Retina (tissue), 1 donor: Measurements from ENCODE around the gene AMBP.

Source experiments
- DNase-seq: peaks from one replicate; pipeline ENCODE4 v3.0.0-alpha.2; 2016

AMBP gene

GRCh38 chr9:114029311-114030170 lies 48.6 kb downstream of the AMBP start:
- no peak for DNase-seq

DNA sequence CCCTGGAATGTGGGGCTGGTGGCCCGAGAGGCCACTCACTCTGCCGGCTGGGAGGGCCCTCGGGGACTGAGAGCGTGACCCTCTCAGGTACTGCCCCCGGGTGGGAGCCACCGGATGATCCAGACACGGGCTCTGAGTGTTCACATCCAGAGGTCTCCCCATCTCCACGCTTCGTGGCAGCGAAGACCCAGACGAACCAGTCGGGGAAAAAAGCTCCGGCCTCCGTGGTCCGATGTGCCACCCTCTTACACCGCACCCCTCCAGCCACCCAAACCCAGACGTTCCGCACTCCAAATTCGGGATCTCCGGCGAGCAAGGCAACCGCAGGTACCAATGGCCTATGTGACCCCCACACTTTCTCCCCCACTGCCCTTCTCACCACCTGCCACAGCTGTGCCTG lies 49.5 kb downstream of the AMBP start:
- DNase-seq = no peak

DNA sequence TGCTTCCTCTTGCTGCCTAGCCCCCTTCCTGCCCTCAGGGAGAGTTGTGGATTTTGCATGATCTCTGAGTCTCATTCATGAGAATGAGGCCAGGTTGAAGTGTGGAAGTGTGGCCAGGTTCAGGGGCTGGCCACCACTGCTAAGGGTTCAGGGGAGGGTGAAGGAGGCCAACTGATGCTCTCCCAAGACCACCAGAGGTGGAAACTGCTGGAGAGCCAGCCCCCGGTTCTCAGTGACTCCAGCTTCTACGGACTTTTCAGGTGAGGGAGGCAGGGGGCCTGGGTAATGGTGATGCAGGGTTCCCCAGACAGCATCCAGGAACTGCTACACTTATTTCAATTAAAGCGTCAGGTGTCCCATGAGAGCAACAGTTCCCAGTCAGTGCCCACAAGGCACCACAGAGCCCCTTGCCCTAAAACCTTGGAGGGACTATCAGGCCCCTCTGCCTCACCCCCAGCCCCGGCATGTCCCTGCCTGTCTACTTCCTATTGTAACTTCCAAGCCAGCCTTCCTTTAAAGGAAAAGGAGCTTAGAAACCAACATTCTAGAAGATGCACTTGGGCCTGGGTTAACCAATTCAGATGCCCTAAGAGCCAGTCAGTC lies 50.1 kb downstream of the AMBP start:
- no peak for DNase-seq

GRCh38 chr9:114027159-114027862 lies 50.8 kb downstream of the AMBP start:
- DNase-seq = no peak

DNA sequence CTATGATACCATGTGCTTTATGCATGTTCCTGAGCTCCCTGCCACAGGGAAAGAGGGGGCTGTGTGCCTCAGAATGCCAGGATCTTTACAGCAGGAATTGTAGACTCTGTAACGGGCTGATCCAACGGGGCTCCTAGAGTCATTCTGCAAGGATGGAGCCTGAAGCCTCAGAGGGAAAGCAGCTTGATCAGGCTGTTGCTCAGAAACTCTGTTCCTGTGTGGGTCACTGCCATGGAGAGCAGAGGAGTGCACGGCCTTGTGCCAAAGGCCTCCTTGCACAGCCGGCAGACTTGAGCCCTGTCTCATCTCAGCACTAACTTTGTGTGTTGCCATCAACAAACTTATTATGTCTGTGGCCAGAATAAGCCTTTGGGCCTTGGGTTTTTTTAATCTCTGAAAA lies 51.8 kb downstream of the AMBP start:
- DNase-seq = no peak

DNA sequence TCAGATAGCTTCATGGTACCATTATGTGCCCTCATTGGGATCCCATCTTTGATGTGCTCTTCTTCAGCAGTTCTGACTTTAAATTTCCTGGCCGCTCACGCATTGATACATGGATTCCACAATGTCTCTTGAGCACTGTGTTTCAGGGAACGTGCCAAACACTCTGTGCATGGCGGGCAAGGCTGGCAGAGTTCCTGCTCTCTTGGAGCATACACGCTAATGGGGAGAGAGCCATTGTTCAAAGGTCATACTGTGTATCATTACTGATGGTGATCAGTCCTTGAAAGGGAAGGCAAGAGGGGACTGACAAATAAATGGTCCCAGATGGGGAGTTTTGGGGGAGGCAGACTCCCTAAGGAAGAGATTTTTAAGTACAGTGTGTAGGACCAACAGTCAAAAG lies 52.3 kb downstream of the AMBP start:
- DNase-seq = no peak

GRCh38 chr9:114025196-114025753 lies 52.8 kb downstream of the AMBP start:
- DNase-seq = no peak

GRCh38 chr9:114023961-114024360 lies 54.1 kb downstream of the AMBP start:
- no peak for DNase-seq

DNA sequence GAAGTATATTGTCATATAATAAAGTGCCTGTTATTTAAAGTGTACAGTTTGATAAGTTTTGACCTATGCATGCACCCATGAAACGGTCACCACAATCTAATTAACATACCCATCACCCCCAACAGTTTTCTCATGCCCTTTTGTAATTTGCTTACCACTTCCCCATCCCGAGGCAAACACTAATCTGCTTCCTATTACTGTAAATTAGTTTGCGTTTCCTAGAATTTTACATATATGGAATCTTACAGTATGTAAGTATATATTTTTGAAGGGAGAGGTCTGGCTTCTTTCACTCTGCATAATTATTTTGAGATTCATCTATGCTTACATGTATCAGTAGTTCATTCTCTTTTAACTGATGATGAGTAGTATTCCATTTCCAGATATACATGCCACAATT lies 56.5 kb downstream of the AMBP start:
- no peak for DNase-seq

DNA sequence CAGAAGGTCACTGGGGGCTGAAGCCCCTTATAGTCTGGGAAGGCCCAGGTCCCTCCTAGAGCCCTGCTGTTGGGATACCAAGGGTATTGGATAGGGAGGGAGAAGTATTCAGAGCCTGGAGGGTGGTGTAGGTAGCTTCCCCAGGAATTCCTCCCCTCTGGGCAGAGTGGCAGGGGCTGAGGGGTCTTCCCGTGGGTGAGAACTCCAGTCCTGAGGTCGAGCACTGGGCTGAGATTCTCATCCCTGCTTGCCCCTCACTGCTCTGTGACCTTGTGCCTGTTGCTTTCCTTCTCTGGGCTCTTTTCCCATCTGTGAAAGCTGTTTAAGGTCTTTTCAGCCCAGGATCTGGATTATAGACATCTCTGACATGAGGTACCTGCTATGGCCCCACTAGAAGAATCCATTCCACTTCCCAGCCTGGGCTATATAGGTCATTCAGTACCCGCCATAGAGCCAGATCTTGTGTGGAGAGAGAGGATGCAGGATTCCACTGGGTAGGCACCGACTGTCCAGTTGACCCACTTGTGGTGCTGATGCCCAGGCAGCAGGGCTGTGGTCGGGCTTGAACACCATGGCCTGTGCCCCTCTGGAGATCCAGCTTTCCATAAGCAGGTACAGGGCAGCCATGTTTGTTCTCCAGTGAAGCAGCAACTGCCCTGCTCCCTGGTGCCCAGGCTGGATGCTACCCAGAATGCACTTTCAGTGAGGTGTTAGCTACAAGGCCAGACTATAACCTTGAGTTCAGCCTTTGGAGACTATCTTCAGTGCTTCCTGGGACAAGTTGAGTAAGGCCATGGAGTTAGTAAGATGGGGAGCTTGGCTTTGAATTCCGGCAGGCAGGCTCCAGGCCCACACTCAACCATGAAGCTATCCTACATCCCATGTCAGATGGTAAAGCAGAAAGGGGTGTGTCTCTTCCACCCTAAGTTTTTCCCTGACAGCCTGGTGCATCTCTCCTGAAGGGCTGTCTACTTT lies 60.1 kb downstream of the AMBP start:
- no peak for DNase-seq

DNA sequence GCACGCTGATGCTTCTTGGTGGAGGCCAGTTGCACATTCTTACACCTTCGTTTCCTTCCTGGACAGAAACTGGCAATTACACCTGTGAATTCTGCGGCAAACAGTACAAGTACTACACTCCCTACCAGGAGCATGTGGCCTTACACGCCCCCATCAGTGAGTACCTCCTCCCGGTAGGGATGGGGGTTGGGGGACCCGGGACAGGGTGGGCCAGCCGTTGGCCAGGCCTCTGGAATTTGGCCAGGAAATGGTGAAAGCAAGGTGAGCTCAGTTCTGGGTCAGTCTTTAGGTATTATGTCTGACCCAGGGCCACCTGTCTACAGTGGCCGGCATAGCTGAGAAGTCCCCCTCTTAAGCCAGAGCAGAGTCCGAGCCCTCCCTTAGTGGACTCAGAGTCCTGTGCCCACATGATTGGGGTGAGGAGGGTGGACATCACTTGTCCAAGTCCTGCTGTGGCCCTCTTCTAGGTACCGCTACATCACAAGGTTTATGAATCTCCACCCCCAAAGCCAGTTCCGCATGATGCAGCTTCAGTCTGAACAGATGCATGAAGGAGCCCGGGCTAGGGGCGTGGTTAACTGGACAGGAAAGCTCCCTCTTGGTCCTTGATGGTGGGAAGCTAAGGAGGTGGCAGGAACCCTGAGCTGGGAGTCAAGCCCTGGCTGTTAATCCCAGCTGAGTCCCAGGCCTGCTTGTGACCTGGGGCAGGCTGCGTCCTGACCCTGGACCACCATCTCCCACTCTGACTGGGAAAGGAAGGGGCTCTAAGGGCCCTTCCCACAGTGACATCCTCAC lies 61.3 kb downstream of the AMBP start:
- no peak for DNase-seq

DNA sequence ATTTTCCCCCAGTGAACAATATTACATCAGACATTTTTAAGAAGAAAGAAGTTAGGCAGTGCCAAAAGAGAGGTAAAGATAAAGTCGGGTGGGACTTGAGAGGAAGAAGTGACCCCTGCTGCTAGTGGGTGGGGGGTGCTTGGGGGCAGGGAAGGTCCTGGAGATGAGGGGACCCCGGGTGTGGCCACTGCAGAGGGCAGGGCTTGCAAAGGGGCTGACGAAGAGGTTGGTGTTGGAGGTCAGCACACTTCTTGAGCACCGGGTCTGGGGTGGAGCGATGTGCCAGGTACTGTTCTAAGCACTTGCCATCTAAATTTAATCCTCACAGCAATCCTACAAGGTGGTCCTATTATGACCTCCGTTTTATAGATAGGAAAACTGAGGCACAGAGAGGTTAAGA lies 62.0 kb downstream of the AMBP start:
- DNase-seq = no peak

DNA sequence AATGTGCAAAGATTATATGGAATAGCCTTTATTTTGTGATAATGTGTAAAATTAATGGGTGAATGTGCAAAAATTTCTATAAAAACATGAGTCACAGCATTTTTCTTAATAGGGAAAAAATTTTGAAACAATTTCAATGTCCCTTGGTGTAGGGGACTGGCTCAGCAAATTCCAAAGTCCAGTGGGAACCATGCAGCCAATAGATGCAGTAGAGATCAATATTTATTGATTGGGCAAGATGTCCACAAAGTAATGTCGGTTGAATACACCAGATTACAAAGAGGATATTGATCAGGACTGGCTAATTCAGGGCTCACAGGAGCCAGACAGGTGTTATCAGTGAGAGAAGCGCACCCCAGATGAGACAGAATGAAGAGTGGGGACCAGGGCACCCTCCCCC lies 62.5 kb downstream of the AMBP start:
- no peak for DNase-seq

DNA sequence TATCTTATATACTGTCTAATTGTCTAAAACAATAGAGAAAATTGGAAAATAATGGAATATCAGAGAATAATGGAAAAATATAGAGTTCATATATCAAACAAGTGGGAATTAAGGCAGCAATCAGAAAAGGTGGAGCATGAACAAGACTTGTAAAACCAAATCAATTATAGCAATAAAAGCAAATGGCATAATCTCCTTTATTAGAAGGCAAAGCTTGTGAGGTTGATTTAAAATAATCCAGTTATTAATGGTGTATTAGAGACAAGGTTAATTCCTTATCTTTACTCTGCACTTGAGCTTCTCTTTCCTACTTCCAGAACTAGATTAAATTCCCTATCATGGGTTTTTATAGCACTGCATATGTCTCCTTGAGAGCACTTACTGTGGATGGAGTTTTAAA lies 64.1 kb downstream of the AMBP start:
- DNase-seq = no peak

DNA sequence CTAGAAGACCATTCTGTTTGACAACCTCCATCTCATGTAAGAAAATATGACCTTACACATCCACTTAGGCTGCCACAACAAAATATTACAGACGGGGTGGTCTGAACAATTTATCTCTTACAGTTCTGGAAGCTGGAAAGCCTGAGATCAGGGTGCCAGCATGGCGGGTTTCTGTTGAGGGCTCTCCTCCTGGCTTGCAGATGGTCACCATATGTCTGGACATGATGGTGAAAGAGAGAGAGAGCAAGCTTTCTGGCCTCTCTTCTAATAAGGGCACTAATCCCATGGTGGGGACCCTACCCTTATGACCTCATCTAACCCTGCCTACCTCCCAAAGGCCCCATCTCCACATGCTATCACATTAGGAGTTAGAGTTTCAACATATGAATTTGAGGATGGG lies 66.0 kb downstream of the AMBP start:
- DNase-seq = no peak

DNA sequence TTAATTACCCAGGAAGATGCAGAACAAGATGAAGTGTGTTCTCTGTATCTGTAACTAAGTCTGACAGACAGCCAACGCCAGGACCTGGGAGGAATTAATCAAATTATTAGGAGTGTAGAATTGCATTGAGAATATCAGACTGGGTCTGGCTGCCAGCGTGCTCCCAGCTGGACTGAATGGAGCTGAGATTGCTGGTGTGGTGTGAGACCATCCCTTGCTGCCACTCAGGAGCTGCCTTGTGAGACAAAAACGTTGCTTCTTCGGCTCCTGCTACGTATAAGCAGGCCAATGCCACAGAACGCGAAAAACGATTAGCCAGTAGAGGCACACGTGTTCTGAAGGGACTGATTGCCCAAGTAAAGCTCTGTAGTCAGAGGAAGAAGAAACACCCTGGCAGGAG lies 66.8 kb downstream of the AMBP start:
- no peak for DNase-seq
